Panc1 (cell line): Measurements from ENCODE around the gene PNRC1. TPM values are rescaled to one million over a fixed set of nuclear protein-coding genes. Genes with fewer than 3 reads are reported as not detected.

Experiments used
- ATAC-seq: fragments of 200-7000 bp; cut with Tn5 transposase; 2 replicates; pipeline ENCODE4 v1.9.1; 2020; ENCODE audit warnings: mild to moderate bottlenecking, moderate library complexity
- BruUV-seq: library from RNA; stranded (reverse); fragments of 400-500 nt; replicated peaks from 2 replicates; lab custom pipeline; 2021; lab: Mats Ljungman, UMichigan
- CTCF ChIA-PET: fragments of 300-600 bp; sonication (Branson Sonifier 250); formaldehyde crosslinking; loops from one replicate; lab custom pipeline; 2022; ENCODE audit warnings: antibody characterized with exemption; lab: Charles Lee
- POLR2A ChIA-PET: fragments of 300-600 bp; sonication (Branson Sonifier 250); formaldehyde crosslinking; loops from one replicate; lab custom pipeline; 2022; ENCODE audit warnings: antibody characterized with exemption; lab: Charles Lee
- DNase-seq: peaks from one replicate; pipeline ENCODE4 v3.0.0-alpha.2; 2010; ENCODE audit warnings: low read depth, low spot score
- H3K27ac ChIP-seq: 2 replicates; pipeline ENCODE4 v1.5.1; 2011; ENCODE audit warnings: mild to moderate bottlenecking, low read length, inconsistent platforms
- H3K27me3 ChIP-seq: fragments of 200-500 bp; sonication (Bioruptor generic); 2 replicates; pipeline ENCODE4 v1.6.0; 2014; ENCODE audit warnings: low read length, inconsistent platforms; ENCODE audit not compliant: control insufficient read depth, insufficient read depth
- H3K36me3 ChIP-seq: fragments of 200-500 bp; sonication (Bioruptor generic); 2 replicates; pipeline ENCODE4 v1.5.1; 2014; ENCODE audit warnings: inconsistent platforms, mild to moderate bottlenecking, low read length, moderate library complexity; ENCODE audit not compliant: control insufficient read depth, insufficient read depth
- H3K4me1 ChIP-seq: 2 replicates; pipeline ENCODE4 v1.5.1; 2011; ENCODE audit warnings: inconsistent platforms, mild to moderate bottlenecking, low read length, moderate library complexity; ENCODE audit not compliant: control insufficient read depth, insufficient read depth
- H3K4me3 ChIP-seq, 2 experiments: 2 replicates each; pipeline ENCODE4 v1.5.1; 2011 to 2012; ENCODE audit warnings: low read depth in 2 of 2, low read length in 2 of 2, mild to moderate bottlenecking in 2 of 2, inconsistent platforms in 1 of 2, moderate library complexity in 1 of 2
- H3K9me3 ChIP-seq: fragments of 200-500 bp; sonication (Bioruptor generic); 2 replicates; pipeline ENCODE4 v1.5.1; 2014; ENCODE audit warnings: low read depth, mild to moderate bottlenecking, inconsistent platforms, low read length, moderate library complexity; ENCODE audit not compliant: control insufficient read depth, insufficient read depth
- POLR2AphosphoS5 ChIP-seq: IDR thresholded peaks from 2 replicates; pipeline ENCODE4 v1.6.1; 2012; ENCODE audit warnings: mild to moderate bottlenecking, low read depth, low read length, moderate library complexity
- SIN3A ChIP-seq: IDR thresholded peaks from 2 replicates; pipeline ENCODE4 v1.6.1; 2012; ENCODE audit warnings: low read depth, mild to moderate bottlenecking, low read length, moderate library complexity, borderline replicate concordance; ENCODE audit not compliant: insufficient read depth
- TCF7L2 ChIP-seq: IDR thresholded peaks from 2 replicates; pipeline ENCODE4 v1.6.1; 2011; ENCODE audit warnings: mild to moderate bottlenecking, low read depth, low read length, inconsistent platforms
- in situ Hi-C: cut with HindIII; loops from 2 replicates; pipeline ENCODE4 v1.10.0; 2016; ENCODE audit warnings: low sequenced_read_pairs, low pct_unique_long_range_greater_than_20kb
- intact Hi-C: fragments of 100-400 bp; cut with micrococcal nuclease; formaldehyde crosslinking; loops from one replicate; pipeline ENCODE4 v1.10.0; 2022; ENCODE audit not compliant: unreplicated experiment
- total RNA-seq: library from RNA; stranded (reverse); gene quantifications from one replicate; pipeline ENCODE4 v1.2.1, GENCODE V29; 2021; ENCODE audit not compliant: unreplicated experiment
- TF ChIP-seq, protein P1 (sequence below), 2 experiments: IDR thresholded peaks; 2 replicates each; pipeline ENCODE4 v1.6.1; 2011 to 2012; ENCODE audit warnings: low read depth in 2 of 2, control low read depth in 1 of 2, low read length in 1 of 2, mild to moderate bottlenecking in 1 of 2, moderate library complexity in 1 of 2; ENCODE audit not compliant: insufficient read depth in 1 of 2
- TF ChIP-seq, protein P2 (sequence below): fragments of 450-650 bp; IDR thresholded peaks from 2 replicates; pipeline ENCODE4 v1.5.1; 2017; ENCODE audit warnings: mild to moderate bottlenecking

Gene PNRC1
- total RNA-seq, 1 experiment from 2014 or later = 63.5 TPM

DNA sequence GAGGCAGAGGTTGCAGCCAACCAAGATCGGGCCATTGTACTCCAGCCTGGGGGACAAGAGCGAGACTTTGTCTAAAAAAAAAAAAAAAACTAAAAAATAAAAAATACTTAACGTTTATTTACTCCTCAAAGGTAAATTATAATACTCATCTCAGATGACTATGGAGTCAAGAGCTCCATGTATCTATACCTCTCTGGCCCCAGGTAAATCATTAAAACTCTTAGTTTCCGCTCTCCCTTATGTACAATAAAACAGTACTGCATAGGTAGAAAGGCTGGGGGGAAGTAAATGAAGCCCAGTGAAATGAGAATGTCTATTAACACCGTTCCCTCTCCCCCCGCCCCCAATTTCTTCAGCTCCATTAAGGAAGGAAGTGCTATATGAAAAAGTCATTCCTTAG is 36.2 kb downstream of the PNRC1 start:
- ATAC-seq (no peak), DNase-seq (no peak)
- ChIA-PET POLR2A (interaction anchor here (0.6 kb wide), 1 partner anchor 30 kb away, joined by 12 read pairs; no protein-coding TSS in a partner anchor), CTCF (no interaction called here)
- Histone ChIP-seq H3K4me3 (peak overlapping the region in 1 of 2 experiments; percentile 54; a peak in 3 of 4 replicates), H3K36me3 (no peaks in the 10 kb centered on the region), H3K4me1 (peaks cover 5% of the 10 kb centered on the region; the same call in 1 of the 2 replicates), H3K27me3 (peaks cover 6% of the 10 kb centered on the region; the same call in 1 of the 2 replicates), H3K9me3 (no peaks in the 10 kb centered on the region), H3K27ac (no peak overlapping the region)
- intact Hi-C loops = no loop called here
- in situ Hi-C loops = no loop called here
- no peak for TF ChIP-seq TCF7L2
- TF ChIP-seq POLR2AphosphoS5 = no peak
- TF ChIP-seq, protein P1, sequence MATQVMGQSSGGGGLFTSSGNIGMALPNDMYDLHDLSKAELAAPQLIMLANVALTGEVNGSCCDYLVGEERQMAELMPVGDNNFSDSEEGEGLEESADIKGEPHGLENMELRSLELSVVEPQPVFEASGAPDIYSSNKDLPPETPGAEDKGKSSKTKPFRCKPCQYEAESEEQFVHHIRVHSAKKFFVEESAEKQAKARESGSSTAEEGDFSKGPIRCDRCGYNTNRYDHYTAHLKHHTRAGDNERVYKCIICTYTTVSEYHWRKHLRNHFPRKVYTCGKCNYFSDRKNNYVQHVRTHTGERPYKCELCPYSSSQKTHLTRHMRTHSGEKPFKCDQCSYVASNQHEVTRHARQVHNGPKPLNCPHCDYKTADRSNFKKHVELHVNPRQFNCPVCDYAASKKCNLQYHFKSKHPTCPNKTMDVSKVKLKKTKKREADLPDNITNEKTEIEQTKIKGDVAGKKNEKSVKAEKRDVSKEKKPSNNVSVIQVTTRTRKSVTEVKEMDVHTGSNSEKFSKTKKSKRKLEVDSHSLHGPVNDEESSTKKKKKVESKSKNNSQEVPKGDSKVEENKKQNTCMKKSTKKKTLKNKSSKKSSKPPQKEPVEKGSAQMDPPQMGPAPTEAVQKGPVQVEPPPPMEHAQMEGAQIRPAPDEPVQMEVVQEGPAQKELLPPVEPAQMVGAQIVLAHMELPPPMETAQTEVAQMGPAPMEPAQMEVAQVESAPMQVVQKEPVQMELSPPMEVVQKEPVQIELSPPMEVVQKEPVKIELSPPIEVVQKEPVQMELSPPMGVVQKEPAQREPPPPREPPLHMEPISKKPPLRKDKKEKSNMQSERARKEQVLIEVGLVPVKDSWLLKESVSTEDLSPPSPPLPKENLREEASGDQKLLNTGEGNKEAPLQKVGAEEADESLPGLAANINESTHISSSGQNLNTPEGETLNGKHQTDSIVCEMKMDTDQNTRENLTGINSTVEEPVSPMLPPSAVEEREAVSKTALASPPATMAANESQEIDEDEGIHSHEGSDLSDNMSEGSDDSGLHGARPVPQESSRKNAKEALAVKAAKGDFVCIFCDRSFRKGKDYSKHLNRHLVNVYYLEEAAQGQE (IDR thresholded peaks at IDR 0.05; ENCODE audit: insufficient read depth in 1 of 2, low read depth in 2 of 2, low read length in 1 of 2) = no peak
- TF ChIP-seq, protein P2, sequence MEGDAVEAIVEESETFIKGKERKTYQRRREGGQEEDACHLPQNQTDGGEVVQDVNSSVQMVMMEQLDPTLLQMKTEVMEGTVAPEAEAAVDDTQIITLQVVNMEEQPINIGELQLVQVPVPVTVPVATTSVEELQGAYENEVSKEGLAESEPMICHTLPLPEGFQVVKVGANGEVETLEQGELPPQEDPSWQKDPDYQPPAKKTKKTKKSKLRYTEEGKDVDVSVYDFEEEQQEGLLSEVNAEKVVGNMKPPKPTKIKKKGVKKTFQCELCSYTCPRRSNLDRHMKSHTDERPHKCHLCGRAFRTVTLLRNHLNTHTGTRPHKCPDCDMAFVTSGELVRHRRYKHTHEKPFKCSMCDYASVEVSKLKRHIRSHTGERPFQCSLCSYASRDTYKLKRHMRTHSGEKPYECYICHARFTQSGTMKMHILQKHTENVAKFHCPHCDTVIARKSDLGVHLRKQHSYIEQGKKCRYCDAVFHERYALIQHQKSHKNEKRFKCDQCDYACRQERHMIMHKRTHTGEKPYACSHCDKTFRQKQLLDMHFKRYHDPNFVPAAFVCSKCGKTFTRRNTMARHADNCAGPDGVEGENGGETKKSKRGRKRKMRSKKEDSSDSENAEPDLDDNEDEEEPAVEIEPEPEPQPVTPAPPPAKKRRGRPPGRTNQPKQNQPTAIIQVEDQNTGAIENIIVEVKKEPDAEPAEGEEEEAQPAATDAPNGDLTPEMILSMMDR = no peak
- TF ChIP-seq SIN3A = no peak
- no TSS peak for BruUV-seq

DNA sequence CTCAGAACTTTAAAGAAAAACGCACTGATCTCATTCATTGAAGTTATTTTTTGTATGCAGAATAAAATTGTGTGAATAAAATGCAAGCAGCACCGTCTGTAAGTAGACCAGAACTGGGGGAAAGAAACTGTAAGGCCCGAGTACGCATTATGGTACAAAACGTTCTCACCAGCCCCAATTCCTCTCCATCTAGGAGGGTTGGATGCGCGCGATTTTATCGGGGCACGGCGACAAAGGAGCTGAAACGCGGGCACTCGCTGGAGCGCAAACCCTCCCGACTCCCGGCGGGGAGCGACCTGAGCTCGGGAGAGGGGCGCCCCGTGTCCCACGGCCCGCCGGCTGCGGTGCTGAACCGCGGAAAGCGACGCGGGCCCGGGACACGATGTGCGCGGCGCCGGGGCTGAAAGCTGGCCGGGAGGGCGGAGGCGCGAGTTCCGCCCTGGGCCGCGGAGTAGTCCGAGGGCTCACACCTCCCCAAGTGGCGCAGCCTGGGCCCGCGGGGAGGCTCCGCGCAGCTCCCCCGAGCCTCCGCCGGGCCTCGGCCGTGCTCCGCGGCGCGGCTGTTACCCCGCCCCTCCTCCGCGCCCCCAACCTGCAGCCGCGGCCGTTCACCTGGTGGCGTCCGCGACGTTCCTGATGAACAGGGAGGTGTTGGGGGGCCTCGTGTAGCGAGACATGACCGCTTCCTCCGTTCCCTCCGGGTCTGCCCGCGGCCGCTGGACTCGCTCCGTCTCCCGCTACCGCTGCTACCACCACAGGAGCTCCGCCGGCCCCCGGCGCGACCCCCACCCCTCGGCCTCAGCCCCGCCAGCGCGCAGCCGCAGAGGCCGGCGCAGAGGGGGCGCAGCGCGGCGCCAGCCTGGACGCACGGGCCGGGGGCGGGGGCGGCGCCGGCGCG is 36.9 kb downstream of the PNRC1 start, which contains the start of gene SRSF12:
SRSF12 (minus strand) TSS at position 861 of the 898 bp plus-strand sequence; CDS start at position 677, 184 bp downstream.
- in situ Hi-C loops (no loop called here), intact Hi-C loops (no loop called here)
- DNase-seq (no peak), ATAC-seq (peak; percentile 86)
- Histone ChIP-seq H3K4me1 (peaks cover 5% of the 10 kb centered on the region; the same call in 1 of the 2 replicates), H3K9me3 (no peaks in the 10 kb centered on the region), H3K36me3 (no peaks in the 10 kb centered on the region), H3K4me3 (peak within 1 kb of the TSS; percentile 48 to 54), H3K27me3 (peaks cover 6% of the 10 kb centered on the region; the same call in 1 of the 2 replicates), H3K27ac (no peak within 1 kb of the TSS)
- no TSS peak for BruUV-seq
- TF ChIP-seq, protein P1 (IDR thresholded peaks at IDR 0.05; ENCODE audit: insufficient read depth in 1 of 2, low read depth in 2 of 2, low read length in 1 of 2) = no peak
- TF ChIP-seq SIN3A (no peak), POLR2AphosphoS5 (no peak), TCF7L2 (no peak)
- TF ChIP-seq, protein P2 = no peak
- ChIA-PET POLR2A (interaction anchor here (0.6 kb wide), 2 partner anchors 29 to 35 kb away, joined by 3 to 12 read pairs; no protein-coding TSS in a partner anchor), CTCF (interaction anchor here (0.5 kb wide), 1 partner anchor 493 kb away, joined by 5 read pairs; no protein-coding TSS in a partner anchor)
